SK-N-SH treated with all-trans-retinoic acid at 6 μM for 48 hours (cell line): ENCODE data around the gene TSPO.

Experiments used
- ARNTL ChIP-seq: fragments of 450-650 bp; formaldehyde crosslinking; IDR thresholded peaks from 2 replicates; pipeline ENCODE4 v1.5.0; 2020; ENCODE audit warnings: low read depth, mild to moderate bottlenecking, moderate library complexity, borderline replicate concordance
- CREB5 ChIP-seq: fragments of 250-450 bp; sonication (Bioruptor Pico); IDR thresholded peaks from 2 replicates; pipeline ENCODE4 v1.5.1; 2020; ENCODE audit warnings: low read depth, mild to moderate bottlenecking, moderate library complexity
- GLIS3 ChIP-seq: fragments of 250-450 bp; sonication (Bioruptor Pico); IDR thresholded peaks from 2 replicates; pipeline ENCODE4 v1.5.0; 2020; ENCODE audit warnings: mild to moderate bottlenecking, moderate library complexity
- PATZ1 ChIP-seq: fragments of 250-450 bp; sonication (Bioruptor Pico); IDR thresholded peaks from 2 replicates; pipeline ENCODE4 v1.8.0; 2020; ENCODE audit warnings: mild to moderate bottlenecking, moderate library complexity, borderline replicate concordance
- POU6F1 ChIP-seq: fragments of 250-450 bp; sonication (Bioruptor Pico); IDR thresholded peaks from 2 replicates; pipeline ENCODE4 v1.8.0; 2021; ENCODE audit warnings: low read depth, mild to moderate bottlenecking, moderate library complexity, borderline replicate concordance
- TSHZ2 ChIP-seq: fragments of 250-450 bp; sonication (Bioruptor Pico); IDR thresholded peaks from 2 replicates; pipeline ENCODE4 v1.5.0; 2020; ENCODE audit warnings: mild to moderate bottlenecking, moderate library complexity
- ZC3H10 ChIP-seq: fragments of 250-450 bp; sonication (Bioruptor Pico); IDR thresholded peaks from 2 replicates; pipeline ENCODE4 v1.5.1; 2021; ENCODE audit warnings: mild to moderate bottlenecking, moderate library complexity
- ZNF565 ChIP-seq: fragments of 450-650 bp; formaldehyde crosslinking; conservative IDR thresholded peaks from 2 replicates; pipeline ENCODE4 v1.5.0; 2020; ENCODE audit warnings: low read depth, mild to moderate bottlenecking, moderate library complexity

GRCh38 chr22:43207386-43207785 is 56.0 kb downstream of the TSPO start:
- no peak for TF ChIP-seq POU6F1 (CRISPR knock-in tag)
- no peak for TF ChIP-seq ARNTL (CRISPR knock-in tag)
- TF ChIP-seq ZC3H10 (CRISPR knock-in tag), result no peak
- TF ChIP-seq ZNF565 (CRISPR knock-in tag), result no peak
- no peak for TF ChIP-seq PATZ1 (CRISPR knock-in tag)
- no peak for TF ChIP-seq CREB5 (CRISPR knock-in tag)
- TF ChIP-seq TSHZ2 (CRISPR knock-in tag), result no peak
- TF ChIP-seq GLIS3, result no peak
